ENCODE data around the gene SENP2. TPM values are rescaled to one million over a fixed set of nuclear protein-coding genes. Genes with fewer than 3 reads are reported as not detected.
"Not testable (repeated sequence)": the region's sequence is repeated elsewhere in the genome, so short reads cannot be mapped to it uniquely, and the experiment has no call there.

Gene SENP2
- total and polyA plus RNA-seq, 3 experiments from 2014 or later = 15.3 to 41.5 (median 41.2) TPM

DNA sequence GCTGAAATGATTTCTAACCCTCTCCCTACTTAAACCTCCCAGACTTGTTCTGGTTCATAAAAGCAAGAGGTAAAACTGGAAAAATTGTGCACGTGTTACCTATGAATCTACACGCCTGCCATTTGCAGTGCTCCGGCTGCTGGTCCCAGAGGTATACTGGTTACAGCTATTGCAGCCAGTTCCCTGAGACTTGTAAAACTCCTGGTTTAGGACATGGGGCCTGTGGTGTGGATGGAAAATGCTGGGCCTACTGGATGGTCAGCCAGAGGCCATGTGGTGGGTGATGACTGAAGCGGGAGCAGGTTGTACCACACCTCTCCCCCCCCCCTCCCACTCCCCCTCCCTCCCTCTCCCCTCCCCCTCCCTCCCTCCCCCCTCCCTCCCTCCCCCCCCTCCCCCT, 45.0 kb downstream of the SENP2 start:
- Mint-ChIP-seq H3K36me3 (peaks cover 0 to 50% (median 11%) of the 10 kb centered on the region in 3 donors), H3K9me3 (no peaks in the 10 kb centered on the region), H3K27me3 (no peaks in the 10 kb centered on the region), H3K27ac (peak overlapping the region in 1 of 8 donors; percentile 12), H3K4me3 (no peak overlapping the region), H3K4me1 (peaks cover 0 to 5% (median 0%) of the 10 kb centered on the region in 3 donors)
- POLR2A ChIA-PET = no interaction called here
- Histone ChIP-seq H3K27ac (ENCODE audit: low read depth, low read length) (no peak overlapping the region), H3K36me3 (ENCODE audit: insufficient read depth, low read length) (no peaks in the 10 kb centered on the region), H3K4me3 (ENCODE audit: low read length) (no peak overlapping the region), H3K9me3 (ENCODE audit: low read length) (no peaks in the 10 kb centered on the region), H3K27me3 (ENCODE audit: insufficient read depth, low read length, poor library complexity, severe bottlenecking) (no peaks in the 10 kb centered on the region), H3K4me1 (ENCODE audit: insufficient read depth, low read length) (no peaks in the 10 kb centered on the region)
- CTCF ChIA-PET = no interaction called here
- no peak for DNase-seq

DNA sequence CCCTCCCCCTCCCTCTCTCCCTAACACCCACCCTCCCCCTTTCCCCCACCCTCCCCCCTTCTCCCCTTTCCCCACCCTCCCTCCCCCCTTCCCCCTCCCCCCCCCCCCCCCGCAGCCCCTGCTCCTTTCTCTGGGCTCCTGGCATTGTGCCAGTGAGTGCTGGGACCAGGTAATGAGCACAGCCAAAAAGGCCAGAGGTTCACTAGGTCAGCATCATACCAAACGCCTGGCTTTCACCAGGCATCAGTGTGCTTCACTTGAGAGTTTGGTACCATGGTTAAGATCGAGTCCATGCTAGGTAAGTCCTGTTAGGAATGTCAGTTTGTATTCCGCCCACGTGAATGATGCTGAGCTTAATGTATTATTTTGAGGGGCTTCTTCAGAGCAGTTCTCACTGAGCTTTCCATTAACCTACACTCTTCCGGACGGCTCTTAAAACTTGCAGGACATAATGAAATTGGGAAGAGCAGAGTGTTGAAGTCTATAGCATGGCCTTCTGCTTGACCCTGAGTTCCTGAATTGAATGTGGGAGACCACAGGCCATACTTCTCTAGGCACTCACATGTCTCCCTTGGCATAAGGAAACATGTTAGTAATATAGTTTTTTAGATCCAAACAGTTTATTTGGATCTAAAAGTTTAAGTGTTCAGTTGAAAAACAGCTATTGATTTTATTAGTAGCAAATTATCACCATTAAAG, 45.6 kb downstream of the SENP2 start:
- H3K4me1 ChIP-seq (ENCODE audit: insufficient read depth, low read length) = no peaks in the 10 kb centered on the region
- no peaks in the 10 kb centered on the region for H3K9me3 ChIP-seq (ENCODE audit: low read length)
- Mint-ChIP-seq H3K36me3 (peaks cover 0 to 46% (median 11%) of the 10 kb centered on the region in 3 donors), H3K27me3 (no peaks in the 10 kb centered on the region), H3K9me3 (no peaks in the 10 kb centered on the region), H3K4me1 (peaks cover 0 to 5% (median 0%) of the 10 kb centered on the region in 3 donors), H3K4me3 (no peak overlapping the region), H3K27ac (peak overlapping the region in 1 of 8 donors; percentile 17)
- no peak overlapping the region for H3K4me3 ChIP-seq (ENCODE audit: low read length)
- H3K27ac ChIP-seq (ENCODE audit: low read depth, low read length) = no peak overlapping the region
- ChIA-PET CTCF (no interaction called here), POLR2A (no interaction called here)
- H3K36me3 ChIP-seq (ENCODE audit: insufficient read depth, low read length) = no peaks in the 10 kb centered on the region
- no peak for DNase-seq
- H3K27me3 ChIP-seq (ENCODE audit: insufficient read depth, low read length, poor library complexity, severe bottlenecking) = no peaks in the 10 kb centered on the region

DNA sequence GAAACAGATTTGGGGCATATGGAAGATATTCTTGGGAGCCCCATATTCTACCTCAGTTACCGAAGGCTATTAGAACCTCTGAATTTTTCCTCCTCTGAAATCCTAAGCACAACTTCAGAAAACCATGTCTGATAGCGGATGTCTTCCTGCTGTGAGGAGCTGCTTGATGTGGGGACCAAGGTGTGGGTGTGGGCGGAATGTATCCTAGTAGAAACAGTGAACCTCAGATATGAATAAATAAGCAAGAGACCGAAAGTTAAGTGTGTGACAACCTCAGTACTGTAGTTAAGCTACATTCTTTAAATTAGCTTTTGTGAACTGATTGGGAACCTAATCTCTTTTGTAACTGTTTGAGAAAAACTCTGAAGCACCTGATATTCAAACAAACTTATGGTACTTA, 46.9 kb downstream of the SENP2 start:
- POLR2A ChIA-PET = no interaction called here
- Histone ChIP-seq H3K4me1 (ENCODE audit: insufficient read depth, low read length) (no peaks in the 10 kb centered on the region), H3K9me3 (ENCODE audit: low read length) (no peaks in the 10 kb centered on the region), H3K27me3 (ENCODE audit: insufficient read depth, low read length, poor library complexity, severe bottlenecking) (no peaks in the 10 kb centered on the region), H3K4me3 (ENCODE audit: low read length) (no peak overlapping the region), H3K36me3 (ENCODE audit: insufficient read depth, low read length) (no peaks in the 10 kb centered on the region), H3K27ac (ENCODE audit: low read depth, low read length) (no peak overlapping the region)
- H3K36me3 Mint-ChIP-seq = peaks cover 0 to 36% (median 9%) of the 10 kb centered on the region in 3 donors
- no peaks in the 10 kb centered on the region for H3K9me3 Mint-ChIP-seq
- H3K4me3 Mint-ChIP-seq = no peak overlapping the region
- H3K27me3 Mint-ChIP-seq = peaks cover 2 to 5% of the 10 kb centered on the region in 2 donors
- DNase-seq = no peak
- peak overlapping the region in 2 of 8 donors; percentile 6 to 7 for H3K27ac Mint-ChIP-seq
- H3K4me1 Mint-ChIP-seq = peaks cover 0 to 5% (median 0%) of the 10 kb centered on the region in 3 donors
- CTCF ChIA-PET = no interaction called here

DNA sequence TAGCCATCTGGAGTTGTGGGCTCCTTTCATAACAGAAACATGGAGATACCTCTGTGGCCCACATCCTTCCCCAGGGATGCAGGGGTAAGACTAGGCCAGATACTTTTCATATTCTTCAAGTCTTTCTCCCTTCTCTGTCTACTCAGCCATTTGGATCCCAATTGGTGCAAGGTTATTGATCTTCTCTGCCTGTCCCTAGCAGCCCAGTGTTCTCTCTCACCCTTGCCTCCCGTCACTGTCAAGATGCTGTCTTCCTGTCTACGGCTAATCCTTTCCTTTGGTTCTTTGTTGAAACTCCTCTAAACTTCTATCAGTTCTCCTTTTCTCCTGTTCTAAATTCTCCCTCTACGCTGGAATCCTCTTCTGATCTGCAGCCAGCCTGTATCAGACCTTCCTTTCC, 51.3 kb downstream of the SENP2 start:
- Histone ChIP-seq H3K4me3 (ENCODE audit: low read length) (no peak overlapping the region), H3K36me3 (ENCODE audit: insufficient read depth, low read length) (no peaks in the 10 kb centered on the region), H3K27ac (ENCODE audit: low read depth, low read length) (no peak overlapping the region), H3K4me1 (ENCODE audit: insufficient read depth, low read length) (no peaks in the 10 kb centered on the region), H3K27me3 (ENCODE audit: insufficient read depth, low read length, poor library complexity, severe bottlenecking) (no peaks in the 10 kb centered on the region), H3K9me3 (ENCODE audit: low read length) (no peaks in the 10 kb centered on the region)
- ChIA-PET POLR2A (no interaction called here), CTCF (no interaction called here)
- H3K9me3 Mint-ChIP-seq = no peaks in the 10 kb centered on the region
- H3K27me3 Mint-ChIP-seq = peaks cover 2 to 7% of the 10 kb centered on the region in 2 donors
- H3K4me1 Mint-ChIP-seq = peaks cover 0 to 5% (median 0%) of the 10 kb centered on the region in 3 donors
- DNase-seq = no peak
- H3K4me3 Mint-ChIP-seq = no peak overlapping the region
- H3K27ac Mint-ChIP-seq = no peak overlapping the region
- peaks cover 0 to 4% (median 0%) of the 10 kb centered on the region in 3 donors for H3K36me3 Mint-ChIP-seq

DNA sequence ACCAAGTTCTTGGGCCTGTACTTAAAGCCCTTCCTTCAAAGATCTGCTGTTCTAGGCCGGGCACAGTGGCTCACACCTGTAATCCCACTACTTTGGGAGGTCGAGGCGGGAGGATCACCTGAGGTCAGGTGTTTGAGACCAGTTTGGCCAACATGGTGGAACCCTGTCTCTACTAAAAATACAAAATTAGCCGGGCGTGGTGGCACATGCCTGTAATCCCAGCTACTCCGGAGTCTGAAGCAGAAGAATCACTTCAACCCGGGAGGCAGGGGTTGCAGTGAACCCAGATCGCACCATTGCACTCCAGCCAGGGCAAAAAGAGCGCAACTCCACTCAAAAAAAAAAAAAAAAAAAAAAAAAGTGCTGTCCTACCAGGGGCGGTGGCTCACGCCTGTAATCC, 52.6 kb downstream of the SENP2 start:
- H3K27me3 Mint-ChIP-seq; DNase-seq; POLR2A ChIA-PET; H3K27ac ChIP-seq (ENCODE audit: low read depth, low read length); H3K27ac Mint-ChIP-seq; H3K4me1 ChIP-seq (ENCODE audit: insufficient read depth, low read length); H3K36me3 ChIP-seq (ENCODE audit: insufficient read depth, low read length); H3K4me1 Mint-ChIP-seq; H3K4me3 Mint-ChIP-seq; H3K9me3 ChIP-seq (ENCODE audit: low read length); H3K4me3 ChIP-seq (ENCODE audit: low read length); H3K27me3 ChIP-seq (ENCODE audit: insufficient read depth, low read length, poor library complexity, severe bottlenecking); H3K9me3 Mint-ChIP-seq; H3K36me3 Mint-ChIP-seq: not testable (repeated sequence)
- CTCF ChIA-PET = interaction anchor here (1.0 kb wide), 1 partner anchor 18 kb away, joined by 3 read pairs; no protein-coding TSS in a partner anchor

DNA sequence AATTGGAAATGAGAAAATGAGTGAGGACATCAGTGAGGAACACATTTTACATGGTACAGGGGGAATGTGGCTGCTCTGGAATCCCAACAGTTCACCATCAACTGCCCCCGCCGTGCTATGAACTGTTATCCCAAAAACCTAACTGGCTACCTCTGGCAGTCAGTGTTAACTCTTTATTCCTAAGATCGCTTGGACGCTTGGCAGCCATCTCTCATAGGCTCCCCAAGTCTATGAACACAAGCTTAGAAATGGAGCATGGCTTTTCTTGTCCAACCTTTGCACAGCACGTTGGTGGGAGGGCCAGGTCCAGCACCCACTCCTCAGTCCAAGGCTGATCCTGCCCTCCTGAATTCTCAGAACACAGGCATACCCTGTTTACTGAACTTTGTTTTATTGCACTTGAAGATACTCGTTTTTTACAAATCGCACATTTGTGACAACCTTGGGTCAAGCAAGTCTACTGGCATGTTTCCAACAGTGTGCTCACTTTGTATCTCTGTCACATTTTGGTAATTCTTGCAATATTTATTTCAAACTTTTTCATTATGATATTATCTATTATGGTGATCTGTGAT, 53.6 kb downstream of the SENP2 start:
- Histone ChIP-seq H3K27me3 (ENCODE audit: insufficient read depth, low read length, poor library complexity, severe bottlenecking) (no peaks in the 10 kb centered on the region), H3K9me3 (ENCODE audit: low read length) (no peaks in the 10 kb centered on the region), H3K4me1 (ENCODE audit: insufficient read depth, low read length) (no peaks in the 10 kb centered on the region), H3K27ac (ENCODE audit: low read depth, low read length) (no peak overlapping the region), H3K36me3 (ENCODE audit: insufficient read depth, low read length) (no peaks in the 10 kb centered on the region), H3K4me3 (ENCODE audit: low read length) (no peak overlapping the region)
- DNase-seq = no peak
- ChIA-PET POLR2A (no interaction called here), CTCF (interaction anchor here (1.0 kb wide), 1 partner anchor 19 kb away, joined by 3 read pairs; no protein-coding TSS in a partner anchor)
- Mint-ChIP-seq H3K4me3 (no peak overlapping the region), H3K9me3 (no peaks in the 10 kb centered on the region), H3K36me3 (no peaks in the 10 kb centered on the region), H3K27ac (no peak overlapping the region), H3K4me1 (no peaks in the 10 kb centered on the region), H3K27me3 (peaks cover 4 to 7% of the 10 kb centered on the region in 2 donors)

DNA sequence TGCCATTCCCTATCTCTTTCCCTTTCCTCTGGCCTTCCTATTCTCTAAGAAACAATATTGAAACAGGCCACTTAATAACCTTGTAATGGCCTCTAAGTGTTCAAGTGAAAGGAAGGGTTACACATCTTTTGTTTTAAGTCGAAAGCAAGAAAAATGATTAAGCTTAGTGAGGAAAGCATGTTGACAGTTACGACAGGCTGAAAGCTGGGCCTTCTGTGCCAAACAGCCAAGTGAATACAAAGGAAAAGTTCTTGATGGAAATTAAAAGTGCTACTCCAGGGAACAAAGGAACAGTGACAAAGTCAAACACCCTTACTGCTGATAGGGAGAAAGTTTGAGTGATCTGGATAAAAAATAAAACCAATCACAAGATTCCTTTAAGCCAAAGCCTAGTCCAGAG, 54.2 kb downstream of the SENP2 start:
- no peaks in the 10 kb centered on the region for H3K36me3 Mint-ChIP-seq
- CTCF ChIA-PET = no interaction called here
- Histone ChIP-seq H3K9me3 (ENCODE audit: low read length) (no peaks in the 10 kb centered on the region), H3K27ac (ENCODE audit: low read depth, low read length) (no peak overlapping the region), H3K4me1 (ENCODE audit: insufficient read depth, low read length) (no peaks in the 10 kb centered on the region), H3K4me3 (ENCODE audit: low read length) (no peak overlapping the region), H3K36me3 (ENCODE audit: insufficient read depth, low read length) (no peaks in the 10 kb centered on the region), H3K27me3 (ENCODE audit: insufficient read depth, low read length, poor library complexity, severe bottlenecking) (no peaks in the 10 kb centered on the region)
- H3K9me3 Mint-ChIP-seq = no peaks in the 10 kb centered on the region
- H3K27ac Mint-ChIP-seq = peak overlapping the region in 1 of 8 donors; percentile 32
- H3K4me1 Mint-ChIP-seq = no peaks in the 10 kb centered on the region
- DNase-seq = no peak
- POLR2A ChIA-PET = no interaction called here
- peaks cover 4 to 12% of the 10 kb centered on the region in 2 donors for H3K27me3 Mint-ChIP-seq
- H3K4me3 Mint-ChIP-seq = no peak overlapping the region

DNA sequence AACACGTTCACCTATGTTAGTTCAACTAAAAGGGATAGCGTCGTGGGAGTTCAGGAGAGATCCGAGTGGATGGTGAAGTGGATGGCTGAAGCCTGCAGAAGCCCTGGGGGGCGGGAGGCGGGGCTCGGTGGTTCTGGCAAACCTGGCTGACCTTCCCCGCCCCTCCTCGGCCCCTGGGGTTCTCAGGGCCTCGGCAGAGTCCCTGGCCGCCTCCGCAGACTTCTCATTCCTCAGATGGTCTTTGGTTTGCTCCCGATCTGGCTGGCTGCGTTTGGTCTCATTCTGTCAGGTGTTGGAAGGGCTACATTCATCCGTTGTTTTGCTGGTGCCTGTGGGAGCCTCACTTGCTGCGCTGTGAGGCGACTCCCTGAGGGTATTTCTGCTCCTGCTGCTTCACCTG, 59.1 kb downstream of the SENP2 start:
- H3K27ac ChIP-seq (ENCODE audit: low read depth, low read length); H3K4me3 Mint-ChIP-seq; H3K9me3 ChIP-seq (ENCODE audit: low read length); DNase-seq; POLR2A ChIA-PET; H3K4me1 Mint-ChIP-seq; H3K4me1 ChIP-seq (ENCODE audit: insufficient read depth, low read length); H3K36me3 Mint-ChIP-seq; CTCF ChIA-PET; H3K27me3 ChIP-seq (ENCODE audit: insufficient read depth, low read length, poor library complexity, severe bottlenecking); H3K9me3 Mint-ChIP-seq; H3K36me3 ChIP-seq (ENCODE audit: insufficient read depth, low read length); H3K27ac Mint-ChIP-seq; H3K4me3 ChIP-seq (ENCODE audit: low read length): not testable (repeated sequence)
- peaks cover 11 to 37% of the 10 kb centered on the region in 2 donors for H3K27me3 Mint-ChIP-seq

All from CD8-positive, alpha-beta memory T cell (primary cell).